Epidermal melanocyte (primary cell): ENCODE data around the gene SLC10A7.
A peak's percentile ranks its signal among the peaks of the same experiment; 100 is the strongest.

Experiments used
- DNase-seq: peaks from one replicate; pipeline ENCODE4 v3.0.0; 2011; ENCODE audit warnings: low spot score; ENCODE audit not compliant: insufficient read length

SLC10A7 gene

DNA sequence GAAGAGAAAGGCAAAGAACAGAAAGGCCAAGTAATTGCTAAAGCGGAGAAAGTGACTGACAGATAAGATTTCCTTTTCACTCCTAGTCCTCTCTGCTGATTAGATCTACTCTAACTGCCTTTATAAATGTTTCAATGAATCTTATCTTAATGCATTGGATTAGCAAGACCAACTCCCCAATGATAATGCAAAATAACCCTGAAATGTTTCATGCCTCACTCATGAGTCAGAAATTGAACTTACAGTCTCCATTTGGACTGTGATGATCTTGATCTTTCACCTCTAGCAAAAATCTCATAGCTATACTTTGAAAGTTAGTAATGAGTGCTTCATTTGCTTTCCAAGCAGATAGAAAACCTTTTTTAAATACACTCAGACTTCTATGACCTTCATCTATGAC, 26.5 kb downstream of the SLC10A7 start:
- DNase-seq: no peak

DNA sequence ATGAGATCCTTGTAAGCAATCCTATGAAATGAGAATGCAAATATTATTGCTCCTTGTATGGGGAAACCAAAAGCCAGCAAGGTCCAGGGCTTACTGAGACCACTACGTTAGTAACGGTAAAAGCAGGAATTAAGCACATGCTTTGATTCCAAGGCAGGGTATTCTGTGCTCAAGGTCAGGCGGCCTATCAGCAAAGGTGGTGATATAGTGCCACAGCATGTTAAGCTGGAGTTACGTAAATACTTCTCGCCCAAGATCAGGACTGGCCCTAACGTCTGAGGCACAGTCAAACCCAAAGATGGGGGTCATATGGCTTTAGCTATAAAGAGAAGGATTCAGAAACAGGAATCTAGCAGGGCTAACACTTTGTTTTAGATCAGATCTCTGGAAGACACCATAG, 27.6 kb downstream of the SLC10A7 start:
- DNase-seq: no peak

DNA sequence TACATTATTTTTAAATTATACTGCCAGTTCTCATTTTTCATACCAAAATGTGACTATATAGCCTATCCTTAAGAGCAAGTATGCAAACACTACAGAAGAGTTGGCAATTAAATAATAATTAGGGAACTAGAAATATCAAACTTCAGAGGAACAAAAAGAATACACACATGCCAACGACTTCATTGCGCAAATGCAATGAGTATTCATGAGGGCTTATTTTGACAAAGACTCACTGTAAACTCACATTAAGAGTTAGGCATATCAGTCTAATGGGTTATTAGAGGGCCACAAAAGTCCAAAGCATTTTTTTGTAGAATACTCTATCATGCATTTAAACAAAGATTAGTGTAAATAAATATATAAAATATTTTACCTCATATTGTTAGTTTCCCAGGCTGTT, 31.6 kb downstream of the SLC10A7 start:
- DNase-seq: no peak

DNA sequence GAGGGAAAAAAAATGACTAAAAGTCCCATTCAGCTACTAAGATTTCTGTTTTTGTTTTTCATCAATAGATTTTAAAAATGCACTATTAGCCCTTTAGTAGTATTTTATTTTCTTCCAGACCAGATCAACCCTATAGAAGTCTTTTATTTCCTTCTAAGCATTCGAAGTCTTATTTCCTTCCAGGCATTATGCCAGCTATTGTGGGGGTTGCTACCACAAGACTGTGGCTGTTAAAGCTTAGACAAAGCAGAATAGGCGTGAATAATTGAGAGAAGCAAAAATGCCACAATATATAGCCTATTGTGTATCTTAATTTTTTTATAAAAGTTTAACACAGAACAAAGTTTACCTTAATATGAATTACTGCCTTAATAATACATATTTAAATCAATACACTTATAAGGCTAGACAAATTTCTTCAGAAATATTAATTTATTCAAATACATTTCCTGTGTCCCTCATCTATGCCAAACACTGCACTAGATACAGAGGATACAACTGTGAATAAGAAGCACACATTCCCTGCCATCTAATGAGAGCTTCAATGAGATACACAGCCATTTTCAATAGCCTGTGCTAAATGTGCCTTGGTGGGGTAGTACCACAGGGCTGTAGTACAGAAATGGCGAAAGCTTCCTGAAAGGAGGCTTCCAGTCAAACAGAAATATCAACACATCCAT, 33.1 kb downstream of the SLC10A7 start:
- peak; percentile 22 for DNase-seq

DNA sequence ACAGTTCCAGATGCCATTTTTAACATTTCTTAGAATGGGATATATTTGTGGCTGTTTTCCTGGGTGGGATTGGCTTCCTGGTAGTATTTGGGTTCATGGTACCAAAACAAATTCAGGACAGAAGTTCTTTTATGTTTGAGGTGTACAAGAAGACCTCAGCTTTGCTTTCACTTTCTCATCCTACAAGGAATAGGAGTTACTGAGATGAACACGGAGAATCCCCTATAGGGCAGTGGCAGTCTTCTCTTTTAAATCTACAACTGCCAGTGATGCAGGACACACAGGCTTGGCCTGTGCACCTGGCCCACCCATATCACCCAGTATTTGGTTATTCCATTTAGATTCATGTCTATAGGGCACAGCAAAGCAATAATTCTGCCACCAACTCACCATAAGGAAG, 35.2 kb downstream of the SLC10A7 start:
- DNase-seq: no peak

DNA sequence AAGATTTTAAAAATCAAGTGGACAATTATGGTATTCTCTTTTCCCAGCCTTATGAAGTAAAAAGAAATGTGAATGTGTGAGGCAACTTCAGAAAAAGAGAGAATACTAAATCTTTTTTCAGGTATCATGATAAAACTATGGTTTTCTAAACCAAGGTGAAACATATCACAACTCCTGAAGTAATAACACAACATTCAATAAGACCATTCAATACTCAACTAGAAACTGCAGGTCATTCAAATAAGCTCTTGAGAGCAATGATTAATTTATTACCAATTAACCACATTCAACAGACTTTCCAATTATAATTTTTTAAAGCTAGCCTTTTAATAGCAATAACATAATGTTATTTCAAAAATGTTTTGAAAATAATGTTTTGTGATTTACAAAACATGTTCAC, 35.8 kb downstream of the SLC10A7 start:
- no peak for DNase-seq

DNA sequence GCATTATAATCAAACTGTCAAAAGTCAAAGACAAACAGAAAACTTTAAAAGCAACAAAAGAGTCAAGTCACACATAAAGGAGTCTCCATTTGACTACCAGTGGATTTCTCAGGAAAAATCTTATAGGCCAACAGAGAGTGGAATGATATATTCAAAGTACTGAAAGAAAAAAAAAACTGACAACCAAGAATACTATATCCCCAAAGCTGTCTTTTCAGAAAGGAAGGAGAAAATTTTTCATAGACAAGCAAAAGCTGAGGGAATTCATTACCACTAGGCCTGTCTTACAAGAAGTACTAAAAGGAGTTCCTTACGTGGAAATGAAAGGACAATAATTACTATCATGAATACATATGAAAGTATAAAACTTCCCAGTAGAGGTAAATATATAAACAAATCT, 39.0 kb downstream of the SLC10A7 start:
- no peak for DNase-seq

DNA sequence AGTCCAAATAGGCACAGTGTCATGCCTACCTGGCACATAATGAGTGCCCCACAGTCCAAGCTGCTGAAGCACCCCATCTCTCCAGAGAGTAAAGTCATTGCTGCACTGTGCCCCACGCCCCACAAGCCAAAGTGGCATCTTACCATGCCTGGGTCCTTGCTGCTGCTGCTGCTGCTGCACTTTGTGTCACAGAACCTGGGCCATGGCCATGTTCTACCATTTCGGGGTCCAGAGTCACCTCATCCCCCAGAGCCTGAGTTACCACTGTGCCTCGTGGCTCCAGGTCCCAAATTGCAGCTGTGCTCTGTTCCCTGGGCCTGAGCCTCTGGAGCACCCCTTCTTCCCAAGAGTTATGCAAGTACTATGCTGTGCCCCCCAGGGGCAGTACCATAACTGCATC, 40.5 kb downstream of the SLC10A7 start:
- DNase-seq: no peak

DNA sequence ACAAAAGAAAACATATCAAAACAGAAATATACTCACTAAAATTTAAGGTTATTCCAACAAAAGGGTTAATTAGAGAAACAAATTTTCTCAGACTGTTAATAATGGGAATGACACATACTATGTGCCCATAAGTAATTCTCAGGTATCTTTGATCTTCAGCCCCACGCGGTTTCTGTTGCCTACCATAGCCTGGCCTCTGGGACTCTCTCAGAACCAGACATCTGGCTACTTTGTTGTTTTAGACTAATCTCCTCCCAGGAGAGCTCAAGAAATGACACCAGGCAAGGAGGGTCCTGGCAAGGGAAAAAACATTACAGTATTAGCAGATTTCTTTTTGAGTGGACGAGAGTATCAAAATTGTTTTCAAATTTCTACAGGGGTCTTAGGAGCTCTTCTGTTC, 43.7 kb downstream of the SLC10A7 start:
- DNase-seq: no peak

DNA sequence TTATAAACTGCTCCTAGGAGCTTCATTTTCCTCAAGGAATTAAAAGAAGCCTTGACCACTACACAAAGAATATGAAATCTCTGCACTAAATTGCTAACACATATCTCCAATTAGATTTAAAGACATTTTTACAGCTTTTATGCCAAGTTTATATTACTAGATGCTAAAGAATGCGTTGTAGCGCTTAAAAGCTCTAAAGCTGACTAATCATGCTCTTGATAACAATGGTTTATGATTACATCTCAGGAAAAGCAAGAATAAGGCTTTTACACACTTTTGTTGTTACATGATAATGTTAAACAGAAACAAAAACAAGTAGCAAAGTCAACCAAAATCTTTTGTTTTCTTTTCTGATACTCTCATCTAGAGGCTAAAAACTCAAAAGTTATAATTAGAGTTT, 44.7 kb downstream of the SLC10A7 start:
- DNase-seq: no peak

DNA sequence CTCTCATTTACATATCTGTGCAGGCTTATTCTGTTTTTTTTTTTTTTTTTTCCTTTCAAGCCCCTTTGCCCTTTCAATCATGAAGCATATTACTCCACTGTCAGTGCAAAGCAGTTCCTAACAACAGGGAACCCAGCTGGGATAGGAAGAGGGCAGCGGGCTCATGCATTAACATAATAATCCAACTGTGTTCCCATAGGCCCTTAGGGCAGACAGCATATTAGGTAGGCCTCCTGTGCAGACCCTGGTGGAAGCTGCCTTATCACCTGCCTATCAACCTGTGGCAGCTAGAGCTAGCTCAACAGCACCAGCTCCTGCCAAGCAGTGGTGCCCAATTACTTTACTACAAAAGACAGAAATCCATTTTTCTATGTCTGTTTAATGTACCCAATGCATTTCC, 49.3 kb downstream of the SLC10A7 start:
- DNase-seq: no peak

DNA sequence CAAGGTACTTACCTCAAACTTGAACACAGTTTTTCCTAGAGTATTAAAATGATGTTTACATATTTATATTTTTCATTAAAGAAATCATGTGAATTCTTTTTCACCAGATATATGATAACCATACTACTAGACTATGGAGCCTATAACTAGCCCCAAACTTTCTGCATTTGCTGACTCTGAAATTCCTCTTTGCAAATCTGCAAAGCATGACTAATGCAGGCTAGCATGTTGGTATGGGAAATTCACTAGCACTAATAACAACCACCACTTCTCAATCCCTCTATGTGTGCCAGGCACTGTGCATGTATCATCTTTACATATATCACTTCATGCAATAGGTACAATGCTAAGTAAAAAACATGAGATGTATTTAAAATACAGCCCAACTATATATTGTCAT, 51.1 kb downstream of the SLC10A7 start:
- DNase-seq: no peak

DNA sequence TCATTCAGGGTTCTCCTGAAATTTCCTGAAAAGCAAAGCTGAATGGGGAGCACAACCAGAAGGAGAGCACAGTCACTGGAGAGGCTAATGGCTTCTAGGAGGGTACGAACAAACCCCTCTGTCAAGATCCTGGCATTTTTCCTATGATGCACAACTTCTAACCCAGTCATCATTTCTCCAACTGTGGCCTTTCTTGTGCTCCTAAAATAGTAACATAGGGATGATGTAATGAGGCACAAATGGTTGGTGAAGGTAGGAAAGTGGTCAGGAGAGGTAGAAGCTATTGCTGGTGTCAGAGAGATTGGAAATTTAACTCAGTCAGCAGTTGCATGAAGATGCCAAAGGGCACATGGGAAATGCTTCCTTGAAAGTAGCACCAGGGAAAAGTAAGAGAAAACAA, 52.7 kb downstream of the SLC10A7 start:
- DNase-seq: no peak

DNA sequence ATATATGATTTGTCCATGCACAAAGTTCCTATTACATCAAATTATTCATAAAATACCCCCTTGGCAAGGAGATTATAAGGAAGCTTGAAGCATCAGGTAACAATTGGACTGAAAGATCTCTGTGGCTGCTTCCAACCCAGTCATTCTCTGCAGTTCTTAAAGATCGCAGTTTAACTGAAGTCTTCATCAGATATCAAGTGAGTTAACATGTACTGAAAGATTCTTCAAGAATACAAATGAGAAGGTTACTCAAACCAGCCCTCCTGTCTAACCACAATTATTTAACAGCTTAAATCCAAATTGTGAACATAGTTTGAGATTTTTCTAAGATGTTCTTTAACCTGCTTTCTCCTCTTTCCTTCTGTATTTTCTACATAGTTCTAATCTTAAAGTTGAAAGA, 56.1 kb downstream of the SLC10A7 start:
- DNase-seq: no peak

DNA sequence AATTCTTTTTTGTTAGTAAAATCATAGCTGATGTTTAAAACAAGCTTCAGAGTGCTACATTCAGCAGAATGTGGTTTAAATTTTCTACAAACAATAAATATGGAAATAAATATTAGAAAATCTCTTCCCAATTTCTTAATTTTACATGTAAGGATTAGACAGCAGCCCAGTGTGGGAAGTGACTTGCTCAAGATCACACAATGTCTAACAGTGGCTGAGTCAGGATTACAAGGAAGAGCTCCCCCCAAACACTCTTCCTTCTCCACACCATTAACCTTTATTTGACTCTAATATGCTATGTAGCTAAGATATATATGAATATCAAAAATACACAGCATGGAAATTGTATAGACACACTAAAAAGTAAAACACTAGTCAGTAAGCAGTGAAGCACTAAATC, 59.5 kb downstream of the SLC10A7 start:
- DNase-seq: no peak

DNA sequence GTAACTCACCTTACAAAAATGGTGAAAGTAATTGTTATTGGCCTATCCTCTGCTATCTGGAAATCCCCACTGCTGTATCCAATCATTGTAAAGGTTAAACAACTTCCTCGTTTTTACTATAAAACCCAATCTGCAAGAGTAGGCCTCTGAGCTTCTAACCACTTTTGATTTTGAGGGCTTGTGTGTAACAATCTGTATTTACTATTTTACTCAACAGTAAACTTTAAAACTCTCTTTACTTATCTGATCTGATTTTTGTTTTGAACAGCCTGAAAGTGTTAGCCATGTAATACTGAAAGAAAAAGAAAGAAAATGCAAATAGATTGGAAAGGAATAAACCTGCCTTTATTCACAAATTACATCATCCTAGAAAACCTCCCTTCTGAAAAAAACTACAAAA, 63.1 kb downstream of the SLC10A7 start:
- no peak for DNase-seq

DNA sequence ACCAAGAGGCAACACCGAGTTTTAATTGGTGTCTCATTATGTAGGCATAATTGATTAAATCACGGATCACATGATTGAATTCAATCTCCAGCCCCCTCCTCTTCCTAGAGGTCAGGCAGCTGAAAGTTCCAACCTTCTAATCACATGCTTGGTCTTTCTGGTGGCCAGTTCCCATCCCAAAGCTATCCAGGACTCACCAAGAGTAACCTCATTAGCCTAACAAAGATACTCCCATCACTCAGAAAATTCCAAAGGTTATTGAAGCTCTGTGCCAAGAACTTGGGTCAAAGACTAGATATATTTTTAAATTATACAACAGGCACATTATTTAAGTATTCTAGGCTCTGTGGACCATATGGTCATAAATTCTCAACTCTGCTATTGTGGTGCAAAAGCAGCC, 65.1 kb downstream of the SLC10A7 start:
- DNase-seq: no peak

DNA sequence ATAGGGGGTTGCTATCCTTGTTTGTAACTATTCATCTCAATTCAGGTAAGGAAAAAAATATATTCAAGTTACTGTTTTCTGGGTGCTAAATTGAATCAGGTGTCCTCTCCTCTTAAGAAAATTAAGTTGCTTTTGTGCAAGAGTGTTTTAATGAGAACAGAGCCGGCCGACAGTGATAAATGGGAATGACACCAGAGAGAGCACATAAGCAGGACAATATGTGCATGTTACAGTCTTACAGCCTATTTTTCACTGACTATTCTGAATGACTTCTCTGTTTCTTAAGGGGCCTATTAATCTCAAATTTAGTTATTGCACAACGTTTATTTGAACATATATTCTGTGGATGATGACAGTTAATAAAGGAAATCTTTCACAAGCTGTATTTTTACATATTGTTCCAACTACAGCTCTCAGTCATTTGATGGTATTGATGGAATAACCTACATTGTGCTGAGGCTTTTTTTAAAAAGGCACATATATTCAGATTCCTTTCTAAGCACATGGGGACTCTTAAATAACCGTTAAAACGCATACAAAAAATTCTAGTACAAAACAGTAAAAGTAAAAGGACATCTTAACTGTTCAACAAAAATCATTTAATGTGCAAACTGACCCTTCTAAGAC, 68.4 kb downstream of the SLC10A7 start:
- no peak for DNase-seq

DNA sequence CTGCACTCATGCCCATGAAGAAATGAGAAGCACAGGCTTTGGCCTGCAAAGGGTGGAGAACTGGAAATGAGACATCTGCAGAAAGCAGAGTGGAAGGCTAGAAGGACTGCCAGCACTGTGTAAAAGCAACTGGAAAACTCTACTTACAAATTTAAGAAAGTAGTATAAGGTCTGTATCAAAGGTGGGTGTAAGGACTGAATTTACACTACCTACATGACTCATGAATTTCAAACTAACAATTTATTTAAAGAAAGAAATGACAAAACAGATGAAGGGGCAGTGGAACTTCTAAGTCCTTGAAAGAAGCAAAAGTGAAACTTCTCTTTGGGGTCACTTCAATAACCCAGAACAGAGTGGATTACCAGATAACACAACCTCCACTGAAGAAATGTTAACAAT, 71.2 kb downstream of the SLC10A7 start:
- no peak for DNase-seq

DNA sequence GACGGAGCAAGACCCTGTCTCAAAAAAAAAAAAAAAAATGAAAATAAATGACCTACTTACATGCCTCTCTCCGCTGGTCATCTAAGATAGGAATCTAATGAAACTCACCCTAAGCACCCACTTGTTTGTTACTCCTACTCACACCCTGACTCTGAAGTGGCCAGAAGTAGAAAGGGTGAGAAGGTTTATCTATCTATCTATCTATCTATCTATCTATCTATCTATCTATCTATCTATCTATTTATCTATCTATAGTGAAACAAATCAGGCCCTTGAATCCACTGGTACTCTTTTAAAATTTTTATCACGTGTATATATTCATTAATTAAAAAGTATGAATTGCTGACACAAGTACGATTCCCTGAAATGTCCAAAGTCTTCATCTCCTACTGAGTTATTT, 75.2 kb downstream of the SLC10A7 start:
- DNase-seq: no peak

DNA sequence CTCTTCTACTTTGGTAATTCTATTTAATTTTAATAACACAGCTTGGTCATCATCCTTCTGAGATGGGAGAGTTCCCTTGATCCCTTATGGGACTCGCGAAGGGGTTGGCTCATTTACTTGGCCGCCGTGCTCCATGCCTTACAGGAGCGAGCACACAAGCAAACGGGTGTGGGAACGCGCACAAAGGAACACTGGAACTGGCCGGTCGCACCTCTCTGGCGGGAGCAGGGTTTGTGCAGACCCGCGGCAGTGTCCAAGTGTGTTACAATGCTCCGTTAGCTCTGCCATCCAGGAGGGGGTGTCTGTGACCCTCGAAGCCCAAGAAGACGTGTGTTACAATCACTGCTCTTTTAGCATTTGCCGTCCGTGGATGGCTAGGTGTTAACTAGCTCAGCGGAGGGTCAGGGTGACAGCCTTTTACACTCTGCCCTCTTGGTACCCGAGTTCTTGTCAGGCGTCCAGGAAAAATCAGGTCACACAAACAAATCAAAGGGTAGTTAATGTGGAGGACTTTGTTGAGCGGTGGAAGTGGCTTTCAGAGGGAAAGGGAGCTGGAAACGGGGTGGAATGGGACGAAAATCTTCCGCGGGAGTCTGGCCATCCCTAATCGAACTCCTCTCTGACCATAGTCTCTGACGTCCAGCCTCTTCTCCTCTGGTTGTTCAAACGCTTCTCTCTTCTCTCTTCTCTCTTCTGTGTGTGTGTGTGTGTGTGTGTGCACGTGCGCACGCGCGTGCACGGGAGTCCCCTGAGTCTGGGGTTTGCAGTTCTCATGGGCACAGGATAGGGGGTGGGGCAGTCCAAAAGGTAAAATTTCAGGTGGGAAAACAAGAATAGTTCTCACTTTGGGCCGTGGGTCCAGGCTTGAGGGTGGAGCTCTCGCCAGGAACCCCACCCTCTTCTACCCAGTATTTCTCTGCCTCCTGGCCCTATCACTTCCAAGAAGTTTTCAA, 76.3 kb downstream of the SLC10A7 start:
- DNase-seq: no peak

DNA sequence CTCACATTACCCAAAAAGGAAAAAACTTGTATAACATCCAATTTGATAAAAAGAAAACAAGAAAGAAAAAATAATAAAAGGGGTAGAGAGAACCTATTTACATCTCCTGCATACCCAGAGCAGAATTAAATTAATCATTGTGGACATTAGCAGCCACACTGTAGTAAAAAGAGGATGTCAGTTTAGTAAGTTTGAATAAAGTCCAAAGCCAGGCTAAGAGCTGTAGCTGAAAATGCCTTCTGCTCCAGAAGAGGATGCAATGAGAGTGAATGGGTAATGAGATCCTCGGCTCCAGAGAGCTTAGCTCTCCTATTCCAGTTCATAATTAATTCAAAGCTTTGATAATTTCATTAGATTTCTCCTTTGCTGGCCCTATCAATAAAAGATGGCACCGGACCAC, 78.2 kb downstream of the SLC10A7 start:
- DNase-seq: no peak
